ENCODE data around the gene ARL15.

ARL15 gene

DNA sequence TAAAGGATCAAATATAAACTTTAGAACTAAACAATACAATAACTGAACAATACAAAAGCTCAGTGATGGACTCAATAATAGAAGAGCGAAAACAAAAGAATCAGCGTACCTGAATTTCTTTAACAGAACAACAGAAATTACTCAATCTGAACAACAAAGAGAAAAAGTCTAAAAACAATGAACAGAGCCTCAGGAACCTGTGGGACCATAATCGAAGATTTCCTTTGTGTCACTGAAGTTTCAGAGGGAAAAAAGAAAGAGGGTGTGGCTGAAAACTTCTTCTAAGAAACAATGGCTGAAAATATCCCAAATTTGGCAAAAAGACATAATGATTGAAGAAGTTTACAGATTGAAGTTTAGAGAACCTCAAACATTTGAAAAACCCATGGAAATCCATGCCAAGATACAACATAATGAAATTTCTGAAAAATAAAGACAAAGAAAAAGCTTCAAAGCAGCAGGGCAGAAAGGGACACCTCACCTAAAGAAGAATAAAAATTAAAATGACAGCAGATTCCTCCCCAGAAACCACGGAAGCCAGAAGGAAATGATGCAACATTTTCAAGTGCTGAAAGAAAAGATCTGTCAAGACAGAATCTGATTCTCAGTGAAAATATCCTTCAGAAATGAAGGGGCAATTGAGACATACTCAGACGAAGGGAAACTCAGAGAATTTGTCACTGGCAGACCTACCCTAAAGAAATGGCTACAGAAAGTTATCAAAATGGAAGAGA lies 288.8 kb downstream of the ARL15 start:
- H3K9ac ChIP-seq (ENCODE audit: low read length) = no peak overlapping the region
- TF ChIP-seq EZH2phosphoT487 (IDR thresholded peaks at IDR 0.05; ENCODE audit: low read depth) = no peak
- TF ChIP-seq CTCF (IDR thresholded peaks at IDR 0.05; ENCODE audit: low read depth, low read length) = no peak
- H3K27me3 ChIP-seq (ENCODE audit: low read depth, low read length) = no peaks in the 10 kb centered on the region
- H4K20me1 ChIP-seq (ENCODE audit: insufficient read depth, low read length) = no peaks in the 10 kb centered on the region
- no peaks in the 10 kb centered on the region for H3K36me3 ChIP-seq (replicated peaks; ENCODE audit: low read depth, low read length)
- H3K9me3 ChIP-seq (ENCODE audit: insufficient read depth, low read length) = no peaks in the 10 kb centered on the region
- no peaks in the 10 kb centered on the region for H3K79me2 ChIP-seq (ENCODE audit: low read length)
- H3K27ac ChIP-seq (ENCODE audit: low read length) = no peak overlapping the region
- no peak overlapping the region for H3K4me3 ChIP-seq (ENCODE audit: low read length)
- no peak overlapping the region for H2AFZ ChIP-seq (ENCODE audit: low read depth, low read length)
- H3K4me2 ChIP-seq (ENCODE audit: low read length) = no peak overlapping the region
- no peaks in the 10 kb centered on the region for H3K4me1 ChIP-seq (ENCODE audit: low read length)

DNA sequence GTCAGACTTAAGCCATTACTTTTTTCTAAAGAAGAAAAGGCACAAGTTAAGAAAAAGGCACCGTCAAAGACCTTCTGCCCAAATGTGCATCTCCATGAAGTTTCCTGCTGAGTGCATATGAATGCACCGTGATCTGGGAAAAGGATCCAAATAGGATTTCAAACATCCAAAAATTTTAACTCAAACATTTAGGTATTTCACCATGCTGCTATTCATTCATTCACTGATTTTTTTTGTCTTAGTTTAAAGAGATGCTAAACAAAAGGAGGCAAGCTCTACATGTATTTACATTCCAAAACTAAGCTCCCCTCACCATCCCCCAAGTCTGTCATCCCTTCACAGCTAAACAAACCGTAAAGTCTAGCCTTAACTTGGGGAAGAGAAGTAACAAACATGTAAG lies 291.9 kb downstream of the ARL15 start:
- TF ChIP-seq EZH2phosphoT487 (IDR thresholded peaks at IDR 0.05; ENCODE audit: low read depth) = no peak
- no peak for TF ChIP-seq CTCF (IDR thresholded peaks at IDR 0.05; ENCODE audit: low read depth, low read length)
- Histone ChIP-seq H3K27me3 (ENCODE audit: low read depth, low read length) (no peaks in the 10 kb centered on the region), H3K36me3 (replicated peaks; ENCODE audit: low read depth, low read length) (no peaks in the 10 kb centered on the region), H3K9ac (ENCODE audit: low read length) (no peak overlapping the region), H2AFZ (ENCODE audit: low read depth, low read length) (no peak overlapping the region), H3K4me1 (ENCODE audit: low read length) (no peaks in the 10 kb centered on the region), H3K27ac (ENCODE audit: low read length) (no peak overlapping the region), H3K9me3 (ENCODE audit: insufficient read depth, low read length) (0 out of 2 replicates have a peak, but pooled peaks cover 3% of the 10 kb centered on the region), H3K4me2 (ENCODE audit: low read length) (no peak overlapping the region), H3K4me3 (ENCODE audit: low read length) (no peak overlapping the region), H4K20me1 (ENCODE audit: insufficient read depth, low read length) (no peaks in the 10 kb centered on the region), H3K79me2 (ENCODE audit: low read length) (no peaks in the 10 kb centered on the region)

DNA sequence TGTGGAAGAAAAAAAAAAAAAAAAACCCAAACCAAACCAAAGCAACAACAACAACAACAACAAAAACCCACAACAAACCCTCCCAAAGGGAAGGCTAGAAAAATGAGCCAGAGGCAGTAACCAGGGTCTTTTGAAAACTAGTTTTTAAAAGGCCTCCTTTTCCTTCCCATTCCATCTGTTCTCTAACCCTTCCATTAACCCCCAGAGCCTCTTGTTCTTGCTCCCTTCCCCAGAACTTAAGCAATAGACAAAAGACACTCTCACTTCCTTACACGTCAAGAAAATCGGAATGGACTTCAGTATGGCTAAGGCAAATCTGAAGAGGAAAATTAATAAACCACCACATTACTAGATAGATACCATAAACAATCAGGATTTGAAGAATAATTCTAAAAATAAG lies 292.8 kb downstream of the ARL15 start:
- Histone ChIP-seq H3K9me3 (ENCODE audit: insufficient read depth, low read length) (0 out of 2 replicates have a peak, but pooled peaks cover 3% of the 10 kb centered on the region), H3K36me3 (replicated peaks; ENCODE audit: low read depth, low read length) (no peaks in the 10 kb centered on the region), H3K9ac (ENCODE audit: low read length) (no peak overlapping the region), H2AFZ (ENCODE audit: low read depth, low read length) (no peak overlapping the region), H3K79me2 (ENCODE audit: low read length) (no peaks in the 10 kb centered on the region), H3K4me1 (ENCODE audit: low read length) (no peaks in the 10 kb centered on the region), H3K27ac (ENCODE audit: low read length) (no peak overlapping the region), H3K4me3 (ENCODE audit: low read length) (no peak overlapping the region), H3K27me3 (ENCODE audit: low read depth, low read length) (no peaks in the 10 kb centered on the region), H3K4me2 (ENCODE audit: low read length) (no peak overlapping the region), H4K20me1 (ENCODE audit: insufficient read depth, low read length) (no peaks in the 10 kb centered on the region)
- no peak for TF ChIP-seq CTCF (IDR thresholded peaks at IDR 0.05; ENCODE audit: low read depth, low read length)
- no peak for TF ChIP-seq EZH2phosphoT487 (IDR thresholded peaks at IDR 0.05; ENCODE audit: low read depth)

- H3K27ac ChIP-seq (ENCODE audit: low read length) = no peak overlapping the region
- H3K9ac ChIP-seq (ENCODE audit: low read length) = no peak overlapping the region
- no peak for TF ChIP-seq CTCF (IDR thresholded peaks at IDR 0.05; ENCODE audit: low read depth, low read length)
- no peak for TF ChIP-seq EZH2phosphoT487 (IDR thresholded peaks at IDR 0.05; ENCODE audit: low read depth)
- no peaks in the 10 kb centered on the region for H3K36me3 ChIP-seq (replicated peaks; ENCODE audit: low read depth, low read length)
- 0 out of 2 replicates have a peak, but pooled peaks cover 3% of the 10 kb centered on the region for H3K9me3 ChIP-seq (ENCODE audit: insufficient read depth, low read length)
- H2AFZ ChIP-seq (ENCODE audit: low read depth, low read length) = no peak overlapping the region
- no peaks in the 10 kb centered on the region for H4K20me1 ChIP-seq (ENCODE audit: insufficient read depth, low read length)
- H3K79me2 ChIP-seq (ENCODE audit: low read length) = no peaks in the 10 kb centered on the region
- no peaks in the 10 kb centered on the region for H3K4me1 ChIP-seq (ENCODE audit: low read length)
- no peaks in the 10 kb centered on the region for H3K27me3 ChIP-seq (ENCODE audit: low read depth, low read length)
- no peak overlapping the region for H3K4me2 ChIP-seq (ENCODE audit: low read length)
- no peak overlapping the region for H3K4me3 ChIP-seq (ENCODE audit: low read length)
These were observed 296.7 kb downstream of the ARL15 start for GRCh38 chr5:54013556-54014194.

Data from OCI-LY3 (cell line).